Keratinocyte (primary cell): ENCODE results near the gene P2RY13. TPM values are rescaled to one million over a fixed set of nuclear protein-coding genes. Genes with fewer than 3 reads are reported as not detected.

Experiments
- DNase-seq: peaks from one replicate; pipeline ENCODE4 v3.0.0-alpha.2; 2011; ENCODE audit warnings: low read depth, missing footprints, low spot score
- FAIRE-seq: peaks from 2 replicates; lab custom pipeline; 2011; peaks lifted over from hg19 to GRCh38; lab: Jason Lieb, UNC
- H2AFZ ChIP-seq: 2 replicates; pipeline ENCODE4 v1.6.0; 2012; ENCODE audit warnings: low read length, control low read depth, inconsistent platforms; ENCODE audit not compliant: control insufficient read depth
- H3K27ac ChIP-seq: 2 replicates; pipeline ENCODE4 v1.5.1; 2011; ENCODE audit warnings: low read length; ENCODE audit not compliant: control insufficient read depth, insufficient read depth
- H3K27me3 ChIP-seq: 3 replicates; pipeline ENCODE4 v1.6.0; 2011; ENCODE audit warnings: low read length; ENCODE audit not compliant: control insufficient read depth, insufficient read depth; ENCODE audit errors: extremely low read depth
- H3K36me3 ChIP-seq, 2 experiments: 2 replicates in 1 of 2; 3 replicates in 1 of 2; pipeline ENCODE4 v1.5.1; 2011; ENCODE audit warnings: low read length in 2 of 2, mild to moderate bottlenecking in 1 of 2; ENCODE audit not compliant: control insufficient read depth in 2 of 2, insufficient read depth in 2 of 2; ENCODE audit errors: extremely low read depth in 1 of 2
- H3K4me1 ChIP-seq: 3 replicates; pipeline ENCODE4 v1.5.1; 2011; ENCODE audit warnings: low read length; ENCODE audit not compliant: control insufficient read depth, insufficient read depth; ENCODE audit errors: extremely low read depth
- H3K4me2 ChIP-seq: 3 replicates; pipeline ENCODE4 v1.6.0; 2011; ENCODE audit warnings: low read depth, low read length; ENCODE audit not compliant: control insufficient read depth, insufficient read depth; ENCODE audit errors: extremely low read depth
- H3K4me3 ChIP-seq, 3 experiments: fragments of 200-600 bp in 1 of 3; sonication (generic) in 1 of 3; 2 replicates in 2 of 3; 3 replicates in 1 of 3; pipeline ENCODE4 v1.5.1; 2011 to 2016; ENCODE audit warnings: low read length in 3 of 3, mild to moderate bottlenecking in 3 of 3, control low read depth in 2 of 3, inconsistent platforms in 1 of 3, low read depth in 1 of 3, mixed read lengths in 1 of 3, mixed run types in 1 of 3, moderate library complexity in 1 of 3; ENCODE audit not compliant: control insufficient read depth in 2 of 3, insufficient read depth in 2 of 3; ENCODE audit errors: extremely low read depth in 1 of 3
- H3K79me2 ChIP-seq: 2 replicates; pipeline ENCODE4 v1.6.0; 2012; ENCODE audit warnings: low read length; ENCODE audit not compliant: control insufficient read depth, insufficient read depth
- H3K9ac ChIP-seq: 3 replicates; pipeline ENCODE4 v1.6.0; 2011; ENCODE audit warnings: low read length; ENCODE audit not compliant: control insufficient read depth, insufficient read depth; ENCODE audit errors: extremely low read depth
- H3K9me1 ChIP-seq: 3 replicates; pipeline ENCODE4 v1.6.0; 2011; ENCODE audit warnings: low read length; ENCODE audit not compliant: control insufficient read depth, insufficient read depth; ENCODE audit errors: extremely low read depth
- H3K9me3 ChIP-seq: 2 replicates; pipeline ENCODE4 v1.5.1; 2012; ENCODE audit warnings: low read depth, low read length; ENCODE audit not compliant: control insufficient read depth
- H4K20me1 ChIP-seq: 3 replicates; pipeline ENCODE4 v1.6.0; 2011; ENCODE audit warnings: low read length; ENCODE audit not compliant: control insufficient read depth, insufficient read depth; ENCODE audit errors: extremely low read depth
- CTCF ChIP-seq, 3 experiments: IDR thresholded peaks in 1 of 3; conservative IDR thresholded peaks in 1 of 3; optimal IDR thresholded peaks in 1 of 3; 2 replicates in 2 of 3; 3 replicates in 1 of 3; pipeline versions ENCODE3 to v1.5.1; 2011; ENCODE audit warnings: low read length in 3 of 3, mild to moderate bottlenecking in 3 of 3, moderate library complexity in 2 of 3, control low read depth in 1 of 3, inconsistent platforms in 1 of 3; ENCODE audit not compliant: insufficient read depth in 2 of 3; ENCODE audit errors: extremely low read depth in 1 of 3
- EZH2 ChIP-seq: IDR thresholded peaks from one replicate; pipeline ENCODE4 v1.6.1; 2012; ENCODE audit warnings: inconsistent platforms, mild to moderate bottlenecking, low read length, moderate library complexity
- dilution Hi-C: fragments of 300-500 bp; cut with MboI; formaldehyde crosslinking; loops from one replicate; pipeline ENCODE4 v1.7.0; 2020; ENCODE audit warnings: low sequenced_read_pairs; ENCODE audit not compliant: extremely low pct_ligation_motif_present
- polyA plus RNA-seq, 5 experiments: library from polyadenylated mRNA; depleted of rRNA in 3 of 5; stranded (reverse) in 3 of 5; stranded (forward) in 1 of 5; unstranded in 1 of 5; fragments of >200 nt; gene quantifications; 1 replicate in 1 of 5; 2 replicates in 3 of 5; 3 replicates in 1 of 5; pipeline versions ENCODE4 v1.2.1 to v1.2.3, GENCODE V29; 2011 to 2012; ENCODE audit warnings: missing spikeins in 2 of 5, low read depth in 1 of 5, low replicate concordance in 1 of 5

Gene P2RY13
- polyA plus RNA-seq, 1 donor (not counting 4 experiments of a cell fraction or from before 2014, with no cell fraction given), result not detected

- no peak overlapping the region for H3K9ac ChIP-seq
- no peaks in the 10 kb centered on the region for H3K9me3 ChIP-seq
- H3K9me1 ChIP-seq, result no peaks in the 10 kb centered on the region
- no peak overlapping the region for H3K27ac ChIP-seq
- TF ChIP-seq CTCF (optimal IDR thresholded peaks at IDR 0.05 in 1 of 3, IDR thresholded peaks at IDR 0.05 in 1 of 3, conservative IDR thresholded peaks at IDR 0.05 in 1 of 3; ENCODE audit: extremely low read depth in 1 of 3, insufficient read depth in 2 of 3, low read length in 3 of 3) (no peak), EZH2 (no peak)
- DNase-seq (no peak), FAIRE-seq (no peak)
- H3K36me3 ChIP-seq, result no peaks in the 10 kb centered on the region
- H4K20me1 ChIP-seq, result no peaks in the 10 kb centered on the region
- H3K4me3 ChIP-seq, result no peak overlapping the region
- no peaks in the 10 kb centered on the region for H3K79me2 ChIP-seq
- no peak overlapping the region for H3K4me2 ChIP-seq
- H2AFZ ChIP-seq, result no peak overlapping the region
- H3K4me1 ChIP-seq, result no peaks in the 10 kb centered on the region
- dilution Hi-C loops, result no loop called here
- H3K27me3 ChIP-seq, result no peaks in the 10 kb centered on the region
Measured at GRCh38 chr3:151367448-151367847, 38.1 kb upstream of the P2RY13 start.

GRCh38 chr3:151366993-151367392 lies 37.6 kb upstream of the P2RY13 start:
- dilution Hi-C loops, result no loop called here

More at GRCh38 chr3:151366993-151367392, 37.6 kb upstream of the P2RY13 start:
- DNase-seq (no peak), FAIRE-seq (no peak)
- Histone ChIP-seq H3K9me1 (no peaks in the 10 kb centered on the region), H3K79me2 (no peaks in the 10 kb centered on the region), H3K4me1 (no peaks in the 10 kb centered on the region), H4K20me1 (no peaks in the 10 kb centered on the region), H3K9me3 (no peaks in the 10 kb centered on the region), H3K4me2 (no peak overlapping the region), H3K36me3 (no peaks in the 10 kb centered on the region), H3K27ac (no peak overlapping the region), H3K9ac (no peak overlapping the region), H3K4me3 (no peak overlapping the region), H3K27me3 (no peaks in the 10 kb centered on the region), H2AFZ (no peak overlapping the region)
- TF ChIP-seq EZH2 (no peak), CTCF (optimal IDR thresholded peaks at IDR 0.05 in 1 of 3, IDR thresholded peaks at IDR 0.05 in 1 of 3, conservative IDR thresholded peaks at IDR 0.05 in 1 of 3; ENCODE audit: extremely low read depth in 1 of 3, insufficient read depth in 2 of 3, low read length in 3 of 3) (no peak)
